Stimulated activated naive CD8-positive, alpha-beta T cell treated with anti-CD3 and anti-CD28 coated beads, Interleukin-15, Interleukin-2, amounts not matched to agents 100 ng/mL and 50 ng/mL, for 24 hours (primary cell): Measurements from ENCODE around the gene CDH12.

Experiments
- H3K27ac Mint-ChIP-seq: one replicate; pipeline ENCODE4 v1.8.0; 2021; ENCODE audit warnings: mild to moderate bottlenecking, mixed read lengths
- H3K27me3 Mint-ChIP-seq: one replicate; pipeline ENCODE4 v1.8.0; 2021; ENCODE audit warnings: mixed read lengths
- H3K36me3 Mint-ChIP-seq: one replicate; pipeline ENCODE4 v1.8.0; 2021; ENCODE audit warnings: low read depth, mixed read lengths
- H3K4me1 Mint-ChIP-seq: one replicate; pipeline ENCODE4 v1.8.0; 2021; ENCODE audit warnings: low read depth, mixed read lengths
- H3K4me3 Mint-ChIP-seq: one replicate; pipeline ENCODE4 v1.8.0; 2021; ENCODE audit warnings: mild to moderate bottlenecking, mixed read lengths
- H3K9me3 Mint-ChIP-seq: one replicate; pipeline ENCODE4 v1.8.0; 2021; ENCODE audit warnings: mixed read lengths

CDH12 gene

GRCh38 chr5:22596404-22596970, 256.7 kb downstream of the CDH12 start:
- no peaks in the 10 kb centered on the region for H3K27me3 Mint-ChIP-seq
- H3K4me1 Mint-ChIP-seq = no peaks in the 10 kb centered on the region
- H3K27ac Mint-ChIP-seq = no peak overlapping the region
- H3K36me3 Mint-ChIP-seq = no peaks in the 10 kb centered on the region
- H3K9me3 Mint-ChIP-seq = peaks cover 10% of the 10 kb centered on the region
- no peak overlapping the region for H3K4me3 Mint-ChIP-seq

GRCh38 chr5:22594491-22594890, 258.7 kb downstream of the CDH12 start:
- H3K27me3 Mint-ChIP-seq = no peaks in the 10 kb centered on the region
- H3K27ac Mint-ChIP-seq = no peak overlapping the region
- H3K36me3 Mint-ChIP-seq = no peaks in the 10 kb centered on the region
- peaks cover 18% of the 10 kb centered on the region for H3K9me3 Mint-ChIP-seq
- no peak overlapping the region for H3K4me3 Mint-ChIP-seq
- H3K4me1 Mint-ChIP-seq = no peaks in the 10 kb centered on the region

- Mint-ChIP-seq H3K4me3 (no peak overlapping the region), H3K4me1 (no peaks in the 10 kb centered on the region), H3K27ac (no peak overlapping the region), H3K27me3 (no peaks in the 10 kb centered on the region), H3K36me3 (no peaks in the 10 kb centered on the region), H3K9me3 (peaks cover 20% of the 10 kb centered on the region)
Observed at GRCh38 chr5:22593592-22593991, 259.6 kb downstream of the CDH12 start.

GRCh38 chr5:22591461-22591860, 261.7 kb downstream of the CDH12 start:
- Mint-ChIP-seq H3K4me1 (no peaks in the 10 kb centered on the region), H3K27me3 (no peaks in the 10 kb centered on the region), H3K27ac (no peak overlapping the region), H3K9me3 (peaks cover 20% of the 10 kb centered on the region), H3K36me3 (no peaks in the 10 kb centered on the region), H3K4me3 (no peak overlapping the region)

GRCh38 chr5:22590677-22591268, 262.4 kb downstream of the CDH12 start:
- H3K36me3 Mint-ChIP-seq = no peaks in the 10 kb centered on the region
- H3K27ac Mint-ChIP-seq = no peak overlapping the region
- peaks cover 20% of the 10 kb centered on the region for H3K9me3 Mint-ChIP-seq
- H3K4me1 Mint-ChIP-seq = no peaks in the 10 kb centered on the region
- H3K4me3 Mint-ChIP-seq = no peak overlapping the region
- no peaks in the 10 kb centered on the region for H3K27me3 Mint-ChIP-seq

- Mint-ChIP-seq H3K4me1 (no peaks in the 10 kb centered on the region), H3K36me3 (no peaks in the 10 kb centered on the region), H3K27ac (no peak overlapping the region), H3K4me3 (no peak overlapping the region), H3K27me3 (no peaks in the 10 kb centered on the region), H3K9me3 (peaks cover 4% of the 10 kb centered on the region)
Observed at GRCh38 chr5:22577711-22578110, 275.4 kb downstream of the CDH12 start.

GRCh38 chr5:22577006-22577405, 276.1 kb downstream of the CDH12 start:
- Mint-ChIP-seq H3K27ac (no peak overlapping the region), H3K4me3 (no peak overlapping the region), H3K36me3 (no peaks in the 10 kb centered on the region), H3K9me3 (peaks cover 4% of the 10 kb centered on the region), H3K4me1 (no peaks in the 10 kb centered on the region), H3K27me3 (no peaks in the 10 kb centered on the region)

GRCh38 chr5:22572941-22573340, 280.2 kb downstream of the CDH12 start:
- H3K9me3 Mint-ChIP-seq = peaks cover 10% of the 10 kb centered on the region
- H3K4me3 Mint-ChIP-seq = no peak overlapping the region
- H3K4me1 Mint-ChIP-seq = no peaks in the 10 kb centered on the region
- no peaks in the 10 kb centered on the region for H3K27me3 Mint-ChIP-seq
- no peaks in the 10 kb centered on the region for H3K36me3 Mint-ChIP-seq
- no peak overlapping the region for H3K27ac Mint-ChIP-seq

- Mint-ChIP-seq H3K27me3 (no peaks in the 10 kb centered on the region), H3K36me3 (no peaks in the 10 kb centered on the region), H3K9me3 (peaks cover 24% of the 10 kb centered on the region), H3K27ac (no peak overlapping the region), H3K4me3 (no peak overlapping the region), H3K4me1 (no peaks in the 10 kb centered on the region)
Observed at GRCh38 chr5:22567983-22568382, 285.2 kb downstream of the CDH12 start.

GRCh38 chr5:22560147-22560546, 293.0 kb downstream of the CDH12 start:
- Mint-ChIP-seq H3K4me3 (no peak overlapping the region), H3K27ac (no peak overlapping the region), H3K4me1 (no peaks in the 10 kb centered on the region), H3K36me3 (no peaks in the 10 kb centered on the region), H3K27me3 (no peaks in the 10 kb centered on the region), H3K9me3 (peaks cover 25% of the 10 kb centered on the region)

- H3K4me1 Mint-ChIP-seq = no peaks in the 10 kb centered on the region
- H3K4me3 Mint-ChIP-seq = no peak overlapping the region
- H3K9me3 Mint-ChIP-seq = peaks cover 15% of the 10 kb centered on the region
- no peaks in the 10 kb centered on the region for H3K27me3 Mint-ChIP-seq
- H3K27ac Mint-ChIP-seq = no peak overlapping the region
- no peaks in the 10 kb centered on the region for H3K36me3 Mint-ChIP-seq
Observed at GRCh38 chr5:22557251-22557650, 295.9 kb downstream of the CDH12 start.

GRCh38 chr5:22554475-22554874, 298.7 kb downstream of the CDH12 start:
- no peak overlapping the region for H3K4me3 Mint-ChIP-seq
- no peaks in the 10 kb centered on the region for H3K36me3 Mint-ChIP-seq
- H3K9me3 Mint-ChIP-seq = peaks cover 15% of the 10 kb centered on the region
- no peaks in the 10 kb centered on the region for H3K4me1 Mint-ChIP-seq
- H3K27ac Mint-ChIP-seq = no peak overlapping the region
- H3K27me3 Mint-ChIP-seq = no peaks in the 10 kb centered on the region

- H3K36me3 Mint-ChIP-seq = no peaks in the 10 kb centered on the region
- no peaks in the 10 kb centered on the region for H3K9me3 Mint-ChIP-seq
- H3K27ac Mint-ChIP-seq = no peak overlapping the region
- H3K4me1 Mint-ChIP-seq = no peaks in the 10 kb centered on the region
- no peak overlapping the region for H3K4me3 Mint-ChIP-seq
- no peaks in the 10 kb centered on the region for H3K27me3 Mint-ChIP-seq
Observed at GRCh38 chr5:22549876-22550671, 303.1 kb downstream of the CDH12 start.

- no peaks in the 10 kb centered on the region for H3K27me3 Mint-ChIP-seq
- H3K4me3 Mint-ChIP-seq = no peak overlapping the region
- H3K4me1 Mint-ChIP-seq = no peaks in the 10 kb centered on the region
- H3K36me3 Mint-ChIP-seq = no peaks in the 10 kb centered on the region
- H3K27ac Mint-ChIP-seq = no peak overlapping the region
- peaks cover 4% of the 10 kb centered on the region for H3K9me3 Mint-ChIP-seq
Observed at GRCh38 chr5:22542340-22542739, 310.8 kb downstream of the CDH12 start.

GRCh38 chr5:22541037-22541436, 312.1 kb downstream of the CDH12 start:
- Mint-ChIP-seq H3K4me1 (no peaks in the 10 kb centered on the region), H3K4me3 (no peak overlapping the region), H3K36me3 (no peaks in the 10 kb centered on the region), H3K9me3 (peaks cover 4% of the 10 kb centered on the region), H3K27ac (no peak overlapping the region), H3K27me3 (no peaks in the 10 kb centered on the region)
